ENCODE results near the gene SETD4. TPM values are rescaled to one million over a fixed set of nuclear protein-coding genes. Genes with fewer than 3 reads are reported as not detected.

SETD4 gene
- total RNA-seq, 1 experiment from 2014 or later: 22.7 TPM

DNA sequence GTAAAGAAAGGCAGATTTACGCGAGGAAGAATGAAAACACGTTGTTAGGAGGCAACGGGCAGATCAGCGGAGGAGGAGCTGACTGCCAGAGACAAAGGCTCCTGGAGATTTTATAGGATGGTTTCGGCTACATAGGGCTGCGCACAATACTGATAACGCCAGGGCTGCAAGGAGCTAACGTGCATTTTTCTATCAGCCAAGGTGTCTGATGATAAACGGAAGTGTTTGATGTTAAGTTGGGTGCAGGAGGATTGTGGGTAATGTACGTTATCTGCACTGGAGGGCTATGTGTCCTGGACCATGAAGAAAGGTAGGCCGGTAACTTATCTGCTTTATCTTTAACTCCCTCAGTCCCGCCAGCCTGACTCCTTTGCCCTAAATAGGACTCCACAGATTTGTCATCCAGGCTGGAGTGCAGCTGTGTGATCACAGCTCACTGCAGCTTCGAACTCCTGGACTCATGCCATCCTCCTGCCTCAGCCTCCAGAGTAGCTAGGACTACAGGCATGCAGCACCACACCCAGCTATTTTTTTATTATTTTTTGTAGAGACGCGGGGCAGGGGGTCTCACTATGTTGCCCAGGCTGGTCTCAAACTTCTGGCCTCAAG, 29.6 kb downstream of the SETD4 start:
- DNase-seq (ENCODE audit: low read depth, low spot score) (no peak), ATAC-seq (no peak)
- H3K9me3 ChIP-seq (ENCODE audit: control insufficient read depth in 1 of 2, insufficient read depth in 1 of 2, low read depth in 1 of 2, low read length in 2 of 2): no peaks in the 10 kb centered on the region
- TF ChIP-seq POLR2AphosphoS5 (IDR thresholded peaks at IDR 0.05; ENCODE audit: low read depth, low read length) (no peak), ZNF274 (IDR thresholded peaks at IDR 0.05; ENCODE audit: low read depth, low read length) (no peak), EGR1 (IDR thresholded peaks at IDR 0.05; ENCODE audit: low read depth) (no peak), FOSL1 (IDR thresholded peaks at IDR 0.05; ENCODE audit: low read depth) (no peak), RAD21 (IDR thresholded peaks at IDR 0.05; ENCODE audit: low read depth) (no peak), EZH2 (IDR thresholded peaks at IDR 0.05) (no peak), ELF1 (IDR thresholded peaks at IDR 0.05; ENCODE audit: borderline replicate concordance, low read depth) (no peak), TCF7L2 (IDR thresholded peaks at IDR 0.05; ENCODE audit: borderline replicate concordance, extremely low read depth, insufficient read depth, insufficient read length) (no peak), CEBPB (IDR thresholded peaks at IDR 0.05; ENCODE audit: low read depth) (no peak), JUND (IDR thresholded peaks at IDR 0.05) (no peak), ZFX (IDR thresholded peaks at IDR 0.05) (no peak), EZH2phosphoT487 (IDR thresholded peaks at IDR 0.05; ENCODE audit: borderline replicate concordance) (no peak), SP1 (IDR thresholded peaks at IDR 0.05; ENCODE audit: low read depth) (no peak)
- TF ChIP-seq, protein P1, sequence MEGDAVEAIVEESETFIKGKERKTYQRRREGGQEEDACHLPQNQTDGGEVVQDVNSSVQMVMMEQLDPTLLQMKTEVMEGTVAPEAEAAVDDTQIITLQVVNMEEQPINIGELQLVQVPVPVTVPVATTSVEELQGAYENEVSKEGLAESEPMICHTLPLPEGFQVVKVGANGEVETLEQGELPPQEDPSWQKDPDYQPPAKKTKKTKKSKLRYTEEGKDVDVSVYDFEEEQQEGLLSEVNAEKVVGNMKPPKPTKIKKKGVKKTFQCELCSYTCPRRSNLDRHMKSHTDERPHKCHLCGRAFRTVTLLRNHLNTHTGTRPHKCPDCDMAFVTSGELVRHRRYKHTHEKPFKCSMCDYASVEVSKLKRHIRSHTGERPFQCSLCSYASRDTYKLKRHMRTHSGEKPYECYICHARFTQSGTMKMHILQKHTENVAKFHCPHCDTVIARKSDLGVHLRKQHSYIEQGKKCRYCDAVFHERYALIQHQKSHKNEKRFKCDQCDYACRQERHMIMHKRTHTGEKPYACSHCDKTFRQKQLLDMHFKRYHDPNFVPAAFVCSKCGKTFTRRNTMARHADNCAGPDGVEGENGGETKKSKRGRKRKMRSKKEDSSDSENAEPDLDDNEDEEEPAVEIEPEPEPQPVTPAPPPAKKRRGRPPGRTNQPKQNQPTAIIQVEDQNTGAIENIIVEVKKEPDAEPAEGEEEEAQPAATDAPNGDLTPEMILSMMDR (IDR thresholded peaks at IDR 0.05 in 2 of 3, conservative IDR thresholded peaks at IDR 0.05 in 1 of 3; ENCODE audit: borderline replicate concordance in 1 of 3, insufficient read depth in 1 of 3, low read depth in 2 of 3, low read length in 2 of 3): no peak
- TF ChIP-seq, protein P2, sequence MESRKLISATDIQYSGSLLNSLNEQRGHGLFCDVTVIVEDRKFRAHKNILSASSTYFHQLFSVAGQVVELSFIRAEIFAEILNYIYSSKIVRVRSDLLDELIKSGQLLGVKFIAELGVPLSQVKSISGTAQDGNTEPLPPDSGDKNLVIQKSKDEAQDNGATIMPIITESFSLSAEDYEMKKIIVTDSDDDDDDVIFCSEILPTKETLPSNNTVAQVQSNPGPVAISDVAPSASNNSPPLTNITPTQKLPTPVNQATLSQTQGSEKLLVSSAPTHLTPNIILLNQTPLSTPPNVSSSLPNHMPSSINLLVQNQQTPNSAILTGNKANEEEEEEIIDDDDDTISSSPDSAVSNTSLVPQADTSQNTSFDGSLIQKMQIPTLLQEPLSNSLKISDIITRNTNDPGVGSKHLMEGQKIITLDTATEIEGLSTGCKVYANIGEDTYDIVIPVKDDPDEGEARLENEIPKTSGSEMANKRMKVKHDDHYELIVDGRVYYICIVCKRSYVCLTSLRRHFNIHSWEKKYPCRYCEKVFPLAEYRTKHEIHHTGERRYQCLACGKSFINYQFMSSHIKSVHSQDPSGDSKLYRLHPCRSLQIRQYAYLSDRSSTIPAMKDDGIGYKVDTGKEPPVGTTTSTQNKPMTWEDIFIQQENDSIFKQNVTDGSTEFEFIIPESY (IDR thresholded peaks at IDR 0.05; ENCODE audit: extremely low read depth, insufficient replicate concordance, low read length): no peak
- TF ChIP-seq, protein P3, sequence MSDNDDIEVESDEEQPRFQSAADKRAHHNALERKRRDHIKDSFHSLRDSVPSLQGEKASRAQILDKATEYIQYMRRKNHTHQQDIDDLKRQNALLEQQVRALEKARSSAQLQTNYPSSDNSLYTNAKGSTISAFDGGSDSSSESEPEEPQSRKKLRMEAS (IDR thresholded peaks at IDR 0.05): no peak
- H3K4me1 ChIP-seq (ENCODE audit: control insufficient read depth in 1 of 2, insufficient read depth in 2 of 2, low read length in 2 of 2): peaks cover 0 to 2% of the 10 kb centered on the region in 2 experiments; a peak in 1 of 4 replicates
- no peak overlapping the region for H3K9ac ChIP-seq (ENCODE audit: low read length)
- H3K79me2 ChIP-seq (ENCODE audit: insufficient read depth, low read length): no peaks in the 10 kb centered on the region
- ChIA-PET RAD21 (ENCODE audit: low non-redundant PET in 1 of 2, low total read pairs in 2 of 2, uncharacterized antibody in 2 of 2, unreplicated experiment in 2 of 2) (no interaction called here), POLR2A (no interaction called here), CTCF (no interaction called here)
- H3K27ac ChIP-seq (ENCODE audit: low read depth, low read length): no peak overlapping the region
- no peaks in the 10 kb centered on the region for H3K27me3 ChIP-seq (ENCODE audit: insufficient read depth, low read length)
- BruUV-seq (replicated peaks): no TSS peak
- no peak overlapping the region for H2AFZ ChIP-seq (ENCODE audit: low read depth, low read length, poor library complexity, severe bottlenecking)
- H3K36me3 ChIP-seq (ENCODE audit: control insufficient read depth in 1 of 2, insufficient read depth in 2 of 2, low read length in 2 of 2): peaks cover 0 to 5% of the 10 kb centered on the region in 2 experiments; a peak in 2 of 4 replicates
- H3K4me3 ChIP-seq (replicated peaks in 1 of 2; ENCODE audit: low read depth in 1 of 2, low read length in 2 of 2): no peak overlapping the region
- H3K4me2 ChIP-seq (ENCODE audit: low read length): no peak overlapping the region
- no peaks in the 10 kb centered on the region for H3K9me2 ChIP-seq (ENCODE audit: insufficient read depth)
- no peaks in the 10 kb centered on the region for H4K20me1 ChIP-seq (ENCODE audit: insufficient read depth)
- intact Hi-C loops (cut with micrococcal nuclease): no loop called here
